ENCODE measurements around the gene TRNT1. TPM values are rescaled to one million over a fixed set of nuclear protein-coding genes. Genes with fewer than 3 reads are reported as not detected.

TRNT1 gene
- total RNA-seq, 1 experiment from 2014 or later: 21.4 TPM

DNA sequence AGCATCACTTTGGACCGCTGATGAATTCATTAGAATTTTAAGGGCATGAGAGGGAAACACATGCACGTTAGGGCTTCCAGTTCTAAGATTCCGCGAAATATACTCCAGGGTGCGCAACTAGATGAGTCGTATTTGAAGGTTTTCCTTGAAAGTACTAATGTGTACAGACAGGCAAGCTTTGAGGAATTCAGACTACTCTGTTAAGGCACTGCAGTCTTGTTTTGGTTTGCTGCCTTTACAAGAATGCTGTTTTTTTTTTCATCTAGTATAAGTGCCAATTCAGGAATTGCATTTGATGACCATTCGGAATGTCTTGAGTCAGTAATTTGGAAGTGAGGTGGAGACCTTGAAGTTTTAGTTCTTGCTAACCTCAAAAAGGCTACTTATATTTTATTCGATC lies 19.1 kb downstream of the TRNT1 start:
- TF ChIP-seq FOSL1 (IDR thresholded peaks at IDR 0.05; ENCODE audit: low read depth): no peak
- intact Hi-C loops (cut with micrococcal nuclease): no loop called here
- H3K36me3 ChIP-seq (ENCODE audit: control insufficient read depth in 1 of 2, insufficient read depth in 2 of 2, low read length in 2 of 2): peaks cover 56 to 62% of the 10 kb centered on the region in 2 experiments
- POLR2A ChIA-PET: no interaction called here
- H3K79me2 ChIP-seq (ENCODE audit: insufficient read depth, low read length): peaks cover 38% of the 10 kb centered on the region
- no peaks in the 10 kb centered on the region for H3K9me2 ChIP-seq (ENCODE audit: insufficient read depth)
- H4K20me1 ChIP-seq (ENCODE audit: insufficient read depth): peaks cover 7% of the 10 kb centered on the region; the same call in 1 of the 2 replicates
- no peak overlapping the region for H3K4me2 ChIP-seq (ENCODE audit: low read length)
- no TSS peak for BruUV-seq (replicated peaks)
- CTCF ChIA-PET: no interaction called here
- no peaks in the 10 kb centered on the region for H3K4me1 ChIP-seq (ENCODE audit: control insufficient read depth in 1 of 2, insufficient read depth in 2 of 2, low read length in 2 of 2)
- no peak overlapping the region for H3K27ac ChIP-seq (ENCODE audit: low read depth, low read length)
- RAD21 ChIA-PET (ENCODE audit: low non-redundant PET in 1 of 2, low total read pairs in 2 of 2, uncharacterized antibody in 2 of 2, unreplicated experiment in 2 of 2): no interaction called here
- no peak for ATAC-seq
- no peak for DNase-seq (ENCODE audit: low read depth, low spot score)
- no peak overlapping the region for H3K9ac ChIP-seq (ENCODE audit: low read length)
- H3K27me3 ChIP-seq (ENCODE audit: insufficient read depth, low read length): no peaks in the 10 kb centered on the region
- H3K9me3 ChIP-seq (ENCODE audit: control insufficient read depth in 1 of 2, insufficient read depth in 1 of 2, low read depth in 1 of 2, low read length in 2 of 2): no peaks in the 10 kb centered on the region
- H2AFZ ChIP-seq (ENCODE audit: low read depth, low read length, poor library complexity, severe bottlenecking): no peak overlapping the region
- no peak overlapping the region for H3K4me3 ChIP-seq (replicated peaks in 1 of 2; ENCODE audit: low read depth in 1 of 2, low read length in 2 of 2)

DNA sequence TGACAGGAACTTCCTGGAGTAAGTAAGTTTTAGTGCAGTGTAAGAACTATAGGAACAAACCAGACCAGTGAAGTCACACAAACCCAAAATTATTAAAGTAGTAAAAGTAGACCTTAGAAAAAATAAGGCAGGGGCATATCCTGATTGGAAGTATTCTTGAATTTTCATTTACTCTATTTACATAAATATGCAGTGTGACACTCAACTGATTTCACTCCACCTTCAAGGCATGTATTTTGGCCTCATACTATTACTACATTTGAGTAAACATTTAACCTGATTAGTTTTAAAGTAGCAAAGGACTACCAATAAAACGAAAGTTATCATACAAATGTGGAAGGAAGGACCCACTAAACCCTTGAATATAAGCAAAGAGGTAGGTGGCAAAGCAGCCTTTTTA lies 22.8 kb downstream of the TRNT1 start:
- ChIA-PET RAD21 (ENCODE audit: low non-redundant PET in 1 of 2, low total read pairs in 2 of 2, uncharacterized antibody in 2 of 2, unreplicated experiment in 2 of 2) (no interaction called here), POLR2A (no interaction called here), CTCF (no interaction called here)
- Histone ChIP-seq H2AFZ (ENCODE audit: low read depth, low read length, poor library complexity, severe bottlenecking) (no peak overlapping the region), H3K79me2 (ENCODE audit: insufficient read depth, low read length) (peaks cover 21% of the 10 kb centered on the region), H3K4me1 (ENCODE audit: control insufficient read depth in 1 of 2, insufficient read depth in 2 of 2, low read length in 2 of 2) (no peaks in the 10 kb centered on the region), H4K20me1 (ENCODE audit: insufficient read depth) (no peaks in the 10 kb centered on the region), H3K9ac (ENCODE audit: low read length) (no peak overlapping the region), H3K27me3 (ENCODE audit: insufficient read depth, low read length) (no peaks in the 10 kb centered on the region), H3K36me3 (ENCODE audit: control insufficient read depth in 1 of 2, insufficient read depth in 2 of 2, low read length in 2 of 2) (peaks cover 57% of the 10 kb centered on the region in 2 experiments), H3K9me2 (ENCODE audit: insufficient read depth) (no peaks in the 10 kb centered on the region), H3K4me3 (replicated peaks in 1 of 2; ENCODE audit: low read depth in 1 of 2, low read length in 2 of 2) (no peak overlapping the region), H3K4me2 (ENCODE audit: low read length) (no peak overlapping the region), H3K27ac (ENCODE audit: low read depth, low read length) (no peak overlapping the region), H3K9me3 (ENCODE audit: control insufficient read depth in 1 of 2, insufficient read depth in 1 of 2, low read depth in 1 of 2, low read length in 2 of 2) (no peaks in the 10 kb centered on the region)
- intact Hi-C loops (cut with micrococcal nuclease): no loop called here
- DNase-seq (ENCODE audit: low read depth, low spot score): no peak
- BruUV-seq (replicated peaks): no TSS peak
- TF ChIP-seq, protein P1, sequence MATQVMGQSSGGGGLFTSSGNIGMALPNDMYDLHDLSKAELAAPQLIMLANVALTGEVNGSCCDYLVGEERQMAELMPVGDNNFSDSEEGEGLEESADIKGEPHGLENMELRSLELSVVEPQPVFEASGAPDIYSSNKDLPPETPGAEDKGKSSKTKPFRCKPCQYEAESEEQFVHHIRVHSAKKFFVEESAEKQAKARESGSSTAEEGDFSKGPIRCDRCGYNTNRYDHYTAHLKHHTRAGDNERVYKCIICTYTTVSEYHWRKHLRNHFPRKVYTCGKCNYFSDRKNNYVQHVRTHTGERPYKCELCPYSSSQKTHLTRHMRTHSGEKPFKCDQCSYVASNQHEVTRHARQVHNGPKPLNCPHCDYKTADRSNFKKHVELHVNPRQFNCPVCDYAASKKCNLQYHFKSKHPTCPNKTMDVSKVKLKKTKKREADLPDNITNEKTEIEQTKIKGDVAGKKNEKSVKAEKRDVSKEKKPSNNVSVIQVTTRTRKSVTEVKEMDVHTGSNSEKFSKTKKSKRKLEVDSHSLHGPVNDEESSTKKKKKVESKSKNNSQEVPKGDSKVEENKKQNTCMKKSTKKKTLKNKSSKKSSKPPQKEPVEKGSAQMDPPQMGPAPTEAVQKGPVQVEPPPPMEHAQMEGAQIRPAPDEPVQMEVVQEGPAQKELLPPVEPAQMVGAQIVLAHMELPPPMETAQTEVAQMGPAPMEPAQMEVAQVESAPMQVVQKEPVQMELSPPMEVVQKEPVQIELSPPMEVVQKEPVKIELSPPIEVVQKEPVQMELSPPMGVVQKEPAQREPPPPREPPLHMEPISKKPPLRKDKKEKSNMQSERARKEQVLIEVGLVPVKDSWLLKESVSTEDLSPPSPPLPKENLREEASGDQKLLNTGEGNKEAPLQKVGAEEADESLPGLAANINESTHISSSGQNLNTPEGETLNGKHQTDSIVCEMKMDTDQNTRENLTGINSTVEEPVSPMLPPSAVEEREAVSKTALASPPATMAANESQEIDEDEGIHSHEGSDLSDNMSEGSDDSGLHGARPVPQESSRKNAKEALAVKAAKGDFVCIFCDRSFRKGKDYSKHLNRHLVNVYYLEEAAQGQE (IDR thresholded peaks at IDR 0.05; ENCODE audit: low read depth): no peak
- no peak for TF ChIP-seq RAD21 (IDR thresholded peaks at IDR 0.05; ENCODE audit: low read depth)
- TF ChIP-seq, protein P2, sequence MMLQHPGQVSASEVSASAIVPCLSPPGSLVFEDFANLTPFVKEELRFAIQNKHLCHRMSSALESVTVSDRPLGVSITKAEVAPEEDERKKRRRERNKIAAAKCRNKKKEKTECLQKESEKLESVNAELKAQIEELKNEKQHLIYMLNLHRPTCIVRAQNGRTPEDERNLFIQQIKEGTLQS (IDR thresholded peaks at IDR 0.05): no peak
- TF ChIP-seq ZFX (IDR thresholded peaks at IDR 0.05): no peak
- TF ChIP-seq CBX3 (IDR thresholded peaks at IDR 0.05; ENCODE audit: low read depth): no peak
- TF ChIP-seq EGR1 (IDR thresholded peaks at IDR 0.05; ENCODE audit: low read depth): no peak
- TF ChIP-seq POLR2A (IDR thresholded peaks at IDR 0.05; ENCODE audit: borderline replicate concordance, extremely low read depth, insufficient read depth, insufficient read length): no peak
- TF ChIP-seq, protein P3, sequence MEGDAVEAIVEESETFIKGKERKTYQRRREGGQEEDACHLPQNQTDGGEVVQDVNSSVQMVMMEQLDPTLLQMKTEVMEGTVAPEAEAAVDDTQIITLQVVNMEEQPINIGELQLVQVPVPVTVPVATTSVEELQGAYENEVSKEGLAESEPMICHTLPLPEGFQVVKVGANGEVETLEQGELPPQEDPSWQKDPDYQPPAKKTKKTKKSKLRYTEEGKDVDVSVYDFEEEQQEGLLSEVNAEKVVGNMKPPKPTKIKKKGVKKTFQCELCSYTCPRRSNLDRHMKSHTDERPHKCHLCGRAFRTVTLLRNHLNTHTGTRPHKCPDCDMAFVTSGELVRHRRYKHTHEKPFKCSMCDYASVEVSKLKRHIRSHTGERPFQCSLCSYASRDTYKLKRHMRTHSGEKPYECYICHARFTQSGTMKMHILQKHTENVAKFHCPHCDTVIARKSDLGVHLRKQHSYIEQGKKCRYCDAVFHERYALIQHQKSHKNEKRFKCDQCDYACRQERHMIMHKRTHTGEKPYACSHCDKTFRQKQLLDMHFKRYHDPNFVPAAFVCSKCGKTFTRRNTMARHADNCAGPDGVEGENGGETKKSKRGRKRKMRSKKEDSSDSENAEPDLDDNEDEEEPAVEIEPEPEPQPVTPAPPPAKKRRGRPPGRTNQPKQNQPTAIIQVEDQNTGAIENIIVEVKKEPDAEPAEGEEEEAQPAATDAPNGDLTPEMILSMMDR (IDR thresholded peaks at IDR 0.05 in 2 of 3, conservative IDR thresholded peaks at IDR 0.05 in 1 of 3; ENCODE audit: borderline replicate concordance in 1 of 3, insufficient read depth in 1 of 3, low read depth in 2 of 3, low read length in 2 of 3): no peak
- no peak for ATAC-seq
